SK-N-MC (cell line): ENCODE measurements around the gene TMEM248.
A peak's percentile ranks its signal among the peaks of the same experiment; 100 is the strongest.

Source experiments
- DNase-seq: peaks from one replicate; pipeline ENCODE4 v3.0.0-alpha.2; 2011; ENCODE audit warnings: low read depth, low spot score
- H3K27ac ChIP-seq: fragments of 200-600 bp; sonication (generic); 2 replicates; pipeline ENCODE4 v1.5.1; 2016; ENCODE audit warnings: mixed run types
- H3K36me3 ChIP-seq: fragments of 200-600 bp; sonication (generic); 2 replicates; pipeline ENCODE4 v1.6.1; 2017; ENCODE audit warnings: antibody characterized with exemption, low read length, mixed read lengths; ENCODE audit not compliant: insufficient read depth
- H3K4me3 ChIP-seq: fragments of 200-600 bp; sonication (generic); 2 replicates; pipeline ENCODE4 v1.5.1; 2016
- H3K9ac ChIP-seq: fragments of 200-600 bp; sonication (generic); 2 replicates; pipeline ENCODE4 v1.8.0; 2017; ENCODE audit warnings: mixed run types, mixed read lengths; ENCODE audit not compliant: insufficient read length
- H3K9me3 ChIP-seq: fragments of 200-600 bp; sonication (generic); 2 replicates; pipeline ENCODE4 v1.6.1; 2017; ENCODE audit warnings: low read depth, mild to moderate bottlenecking, antibody characterized with exemption, low read length, moderate library complexity, mixed read lengths
- EZH2 ChIP-seq: fragments of 200-600 bp; sonication (generic); IDR thresholded peaks from one replicate; pipeline ENCODE4 v1.6.1; 2017; ENCODE audit warnings: antibody characterized with exemption
- FOXP2 ChIP-seq: optimal IDR thresholded peaks from 2 replicates; pipeline ENCODE3; 2011; ENCODE audit warnings: mild to moderate bottlenecking, moderate library complexity; ENCODE audit not compliant: insufficient read depth; ENCODE audit errors: extremely low read length, control extremely low read depth
- POLR2AphosphoS5 ChIP-seq: IDR thresholded peaks from 2 replicates; pipeline ENCODE4 v1.6.1; 2012; ENCODE audit warnings: mild to moderate bottlenecking, low read depth, low read length, borderline replicate concordance

The TMEM248 gene

GRCh38 chr7:66919304-66919703 is 1.7 kb upstream of the TMEM248 start:
- TF ChIP-seq EZH2 (no peak), FOXP2 (no peak), POLR2AphosphoS5 (no peak)
- H3K27ac ChIP-seq, result no peak overlapping the region
- H3K36me3 ChIP-seq, result no peaks in the 10 kb centered on the region; the same call in 1 of the 2 replicates
- H3K9me3 ChIP-seq, result no peaks in the 10 kb centered on the region
- DNase-seq, result no peak
- H3K9ac ChIP-seq, result no peak overlapping the region
- H3K4me3 ChIP-seq, result no peak overlapping the region

DNA sequence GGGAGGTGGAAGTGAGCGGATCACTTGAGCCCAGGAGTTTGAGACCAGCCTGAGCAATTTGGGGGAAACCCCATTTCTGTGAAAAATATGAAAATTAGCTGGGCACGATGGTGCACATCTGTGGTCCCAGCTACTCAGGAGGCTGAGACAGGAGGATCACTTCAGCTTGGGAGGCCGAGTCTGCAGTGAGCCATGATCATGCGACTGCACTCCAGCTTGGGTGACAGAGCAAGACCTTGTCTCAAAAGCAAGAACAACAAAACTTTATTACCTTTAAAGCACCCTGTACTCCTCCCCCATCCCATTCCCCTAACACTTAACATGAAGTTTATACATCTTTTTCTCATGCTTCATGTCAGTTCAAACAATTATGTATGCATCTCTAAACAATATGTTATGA is 1.3 kb upstream of the TMEM248 start:
- Histone ChIP-seq H3K9ac (no peak overlapping the region), H3K36me3 (no peaks in the 10 kb centered on the region; the same call in 1 of the 2 replicates)

GRCh38 chr7:66920256-66920655 is 769 bp upstream of the TMEM248 start:
- Histone ChIP-seq H3K9ac (peak overlapping the region; percentile 95), H3K9me3 (no peaks in the 10 kb centered on the region), H3K27ac (no peak overlapping the region; the same call in 1 of the 2 replicates), H3K4me3 (peak overlapping the region; percentile 84), H3K36me3 (no peaks in the 10 kb centered on the region; the same call in 1 of the 2 replicates)
- no peak for DNase-seq
- no peak for TF ChIP-seq POLR2AphosphoS5
- TF ChIP-seq FOXP2, result no peak
- TF ChIP-seq EZH2, result no peak

More for the DNA sequence above, 1.3 kb upstream of the TMEM248 start:
- no peaks in the 10 kb centered on the region for H3K9me3 ChIP-seq
- H3K4me3 ChIP-seq, result no peak overlapping the region; the same call in 1 of the 2 replicates
- no peak for DNase-seq
- TF ChIP-seq EZH2 (no peak), POLR2AphosphoS5 (no peak), FOXP2 (no peak)
- no peak overlapping the region for H3K27ac ChIP-seq

DNA sequence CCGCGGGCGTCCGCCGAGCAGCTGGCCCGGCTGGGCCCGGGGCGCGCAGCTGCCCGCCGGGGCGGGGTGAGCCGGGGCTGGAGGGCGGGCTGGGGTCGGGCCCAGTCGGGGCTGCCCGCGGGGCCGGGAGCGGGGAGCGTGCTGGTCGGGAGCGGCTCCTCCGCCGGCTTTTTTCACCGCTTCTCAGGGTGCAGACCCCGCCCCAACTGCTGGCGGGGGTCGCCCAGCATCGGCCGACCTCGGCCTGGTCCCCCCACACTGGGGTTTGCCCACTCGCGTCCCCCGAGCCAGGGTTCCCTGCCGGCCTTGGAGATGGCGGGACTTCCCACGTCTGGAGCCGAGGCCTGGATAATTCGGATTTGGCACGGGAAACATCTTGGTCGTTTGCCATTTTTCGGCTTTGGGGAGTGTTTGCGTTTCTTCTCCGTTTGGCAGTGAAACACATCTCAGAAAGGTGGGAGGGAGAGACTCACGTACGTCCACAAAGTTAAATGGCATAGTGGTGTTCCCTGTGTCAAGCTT is 432 bp downstream of the TMEM248 start:
- H3K9me3 ChIP-seq, result no peaks in the 10 kb centered on the region
- peak overlapping the region; percentile 95 for H3K9ac ChIP-seq
- TF ChIP-seq FOXP2 (no peak), POLR2AphosphoS5 (no peak), EZH2 (no peak)
- DNase-seq, result no peak
- H3K36me3 ChIP-seq, result no peaks in the 10 kb centered on the region; the same call in 1 of the 2 replicates
- H3K4me3 ChIP-seq, result peak overlapping the region; percentile 84
- H3K27ac ChIP-seq, result peak overlapping the region; percentile 46; the same call in 1 of the 2 replicates

GRCh38 chr7:66921918-66922486 is 977 bp downstream of the TMEM248 start:
- Histone ChIP-seq H3K27ac (peak overlapping the region; percentile 46; the same call in 1 of the 2 replicates), H3K9me3 (no peaks in the 10 kb centered on the region), H3K9ac (peak overlapping the region; percentile 95), H3K36me3 (no peaks in the 10 kb centered on the region; the same call in 1 of the 2 replicates), H3K4me3 (peak overlapping the region; percentile 84)
- TF ChIP-seq FOXP2 (no peak), EZH2 (no peak), POLR2AphosphoS5 (no peak)
- DNase-seq, result no peak

DNA sequence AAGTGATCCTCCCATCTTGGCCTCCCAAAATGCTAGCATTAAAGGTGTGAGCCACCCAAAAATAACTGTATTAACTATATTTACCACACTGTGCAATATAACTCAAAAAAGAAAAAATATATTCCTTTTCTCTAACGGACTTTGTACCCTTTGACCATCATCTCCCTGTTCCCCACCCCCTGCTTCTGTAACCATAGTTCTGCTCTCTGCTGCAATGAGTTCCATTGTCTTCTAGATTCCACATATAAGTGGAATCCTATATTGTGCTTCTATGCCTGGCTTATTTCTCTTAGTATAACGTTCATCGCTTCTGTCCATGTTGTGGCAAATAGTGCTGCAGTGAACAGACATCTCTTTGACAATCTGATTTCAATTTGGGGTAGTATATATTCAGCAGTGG is 4.2 kb downstream of the TMEM248 start:
- TF ChIP-seq EZH2, result no peak
- TF ChIP-seq POLR2AphosphoS5, result no peak
- no peak for TF ChIP-seq FOXP2
- Histone ChIP-seq H3K4me3 (no peak overlapping the region), H3K27ac (no peak overlapping the region), H3K9ac (no peak overlapping the region), H3K36me3 (no peaks in the 10 kb centered on the region; the same call in 1 of the 2 replicates), H3K9me3 (no peaks in the 10 kb centered on the region)
- no peak for DNase-seq

DNA sequence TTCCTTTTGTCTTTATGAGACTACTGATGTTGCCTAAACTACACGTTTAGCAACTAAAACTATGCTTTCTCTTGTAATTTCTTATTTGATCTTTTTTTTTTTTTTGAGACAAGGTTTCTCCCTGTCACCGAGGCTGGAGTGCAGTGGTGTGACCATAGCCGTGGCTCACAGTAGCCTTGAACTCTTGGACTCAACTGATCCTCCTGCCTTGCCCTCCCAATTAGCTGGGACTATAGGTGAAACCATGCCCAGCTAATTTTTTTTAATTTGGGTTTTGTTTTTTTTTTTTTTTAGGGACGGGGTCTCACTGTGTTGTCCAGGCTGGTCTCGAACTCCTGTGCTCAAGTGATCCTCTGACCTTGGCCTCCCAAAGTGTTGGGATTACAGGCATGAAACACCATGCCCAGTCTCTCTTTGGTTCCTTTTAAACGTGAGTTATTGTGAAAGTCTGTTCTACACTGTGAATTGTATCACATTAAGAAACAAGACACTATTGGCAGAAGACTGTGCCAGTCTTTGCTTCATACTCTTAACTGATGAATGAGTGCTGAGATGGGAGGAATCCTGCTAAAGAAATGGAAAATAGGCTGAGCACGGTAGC is 6.4 kb downstream of the TMEM248 start:
- Histone ChIP-seq H3K36me3 (no peaks in the 10 kb centered on the region; the same call in 1 of the 2 replicates), H3K9me3 (no peaks in the 10 kb centered on the region), H3K27ac (no peak overlapping the region), H3K4me3 (no peak overlapping the region), H3K9ac (no peak overlapping the region)
- TF ChIP-seq POLR2AphosphoS5 (no peak), FOXP2 (no peak), EZH2 (no peak)
- no peak for DNase-seq

DNA sequence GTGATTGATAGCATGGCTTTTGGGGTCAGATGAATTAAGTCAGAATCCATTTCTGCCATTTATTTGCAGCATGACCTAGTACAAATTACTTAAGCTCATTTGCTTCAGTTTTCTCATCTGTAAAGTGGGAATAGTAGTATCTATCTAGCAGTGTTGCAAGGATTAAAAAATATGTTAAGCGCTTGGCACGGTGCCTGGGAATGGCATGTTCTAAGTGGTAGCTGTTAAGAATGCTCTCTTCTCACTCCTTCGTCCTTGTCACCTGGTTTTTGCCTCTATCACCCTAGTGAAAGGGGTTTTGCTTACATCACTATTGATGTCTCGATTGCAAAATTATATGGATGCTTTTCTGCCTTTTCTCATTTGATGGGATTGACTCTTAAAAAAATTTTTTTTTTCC is 7.4 kb downstream of the TMEM248 start:
- H3K9ac ChIP-seq, result no peak overlapping the region
- TF ChIP-seq EZH2 (no peak), POLR2AphosphoS5 (no peak), FOXP2 (no peak)
- DNase-seq, result no peak

DNA sequence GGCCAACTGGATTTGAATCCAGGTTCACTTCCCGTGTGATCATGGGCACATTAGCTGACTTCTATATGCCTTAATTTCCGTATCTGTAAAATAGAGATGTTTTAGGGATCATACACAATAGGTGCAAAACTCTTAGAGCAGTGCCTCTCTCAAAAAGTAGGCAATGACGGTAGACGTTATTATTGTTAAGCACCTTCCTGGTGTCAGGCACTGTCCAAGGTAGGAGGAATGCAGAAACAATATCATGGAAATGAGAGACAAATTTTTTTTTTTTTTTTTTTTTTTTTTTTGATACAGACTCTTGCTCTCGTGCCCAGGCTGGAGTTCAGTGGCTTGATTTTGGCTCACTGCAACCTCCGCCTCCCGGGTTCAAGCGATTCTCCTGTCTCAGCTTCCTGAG is 8.1 kb downstream of the TMEM248 start:
- DNase-seq, result no peak
- no peak overlapping the region for H3K9ac ChIP-seq
- TF ChIP-seq FOXP2 (no peak), EZH2 (no peak), POLR2AphosphoS5 (no peak)
- no peaks in the 10 kb centered on the region for H3K9me3 ChIP-seq
- no peaks in the 10 kb centered on the region; the same call in 1 of the 2 replicates for H3K36me3 ChIP-seq
- H3K27ac ChIP-seq, result no peak overlapping the region
- no peak overlapping the region for H3K4me3 ChIP-seq

More for the DNA sequence above, 7.4 kb downstream of the TMEM248 start:
- no peaks in the 10 kb centered on the region; the same call in 1 of the 2 replicates for H3K36me3 ChIP-seq
- no peak overlapping the region for H3K27ac ChIP-seq
- no peak overlapping the region for H3K4me3 ChIP-seq
- H3K9me3 ChIP-seq, result no peaks in the 10 kb centered on the region
